Measurements from ENCODE around the gene NAP1L1.

NAP1L1 gene

GRCh38 chr12:76060111-76060510 is 24.4 kb downstream of the NAP1L1 start:
- no peak for TF ChIP-seq CTCF (IDR thresholded peaks at IDR 0.05; ENCODE audit: control insufficient read depth, insufficient read depth, low read depth, low read length, missing control alignments)
- no peak for DNase-seq (ENCODE audit: low read depth)
- no peak overlapping the region for H3K4me3 ChIP-seq (ENCODE audit: control insufficient read depth, low read depth, low read length)

- H3K4me3 ChIP-seq (ENCODE audit: control insufficient read depth, low read depth, low read length) = no peak overlapping the region
- TF ChIP-seq CTCF (IDR thresholded peaks at IDR 0.05; ENCODE audit: control insufficient read depth, insufficient read depth, low read depth, low read length, missing control alignments) = no peak
- no peak for DNase-seq (ENCODE audit: low read depth)
Observed at GRCh38 chr12:76057326-76057725, 27.2 kb downstream of the NAP1L1 start.

DNA sequence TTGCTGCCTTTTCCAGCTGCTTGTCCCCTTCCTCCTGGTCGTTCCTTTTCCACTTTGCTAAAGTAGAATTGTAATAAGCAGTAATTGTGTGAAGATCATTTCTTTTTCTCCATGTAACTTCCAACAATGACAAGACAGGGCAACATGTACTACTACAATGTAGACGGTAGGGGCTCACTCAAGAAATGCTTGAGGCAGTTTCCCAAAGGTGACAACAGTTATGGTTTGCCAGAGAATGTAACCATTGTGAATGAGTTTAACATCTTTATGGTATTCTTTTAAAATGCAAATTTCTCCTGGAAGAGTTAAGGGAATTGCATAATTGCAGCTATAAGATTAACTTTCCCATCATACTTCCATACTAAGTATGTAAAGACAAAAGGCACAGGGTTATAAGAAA is 29.1 kb downstream of the NAP1L1 start:
- TF ChIP-seq CTCF (IDR thresholded peaks at IDR 0.05; ENCODE audit: control insufficient read depth, insufficient read depth, low read depth, low read length, missing control alignments) = no peak
- no peak for DNase-seq (ENCODE audit: low read depth)
- no peak overlapping the region for H3K4me3 ChIP-seq (ENCODE audit: control insufficient read depth, low read depth, low read length)

DNA sequence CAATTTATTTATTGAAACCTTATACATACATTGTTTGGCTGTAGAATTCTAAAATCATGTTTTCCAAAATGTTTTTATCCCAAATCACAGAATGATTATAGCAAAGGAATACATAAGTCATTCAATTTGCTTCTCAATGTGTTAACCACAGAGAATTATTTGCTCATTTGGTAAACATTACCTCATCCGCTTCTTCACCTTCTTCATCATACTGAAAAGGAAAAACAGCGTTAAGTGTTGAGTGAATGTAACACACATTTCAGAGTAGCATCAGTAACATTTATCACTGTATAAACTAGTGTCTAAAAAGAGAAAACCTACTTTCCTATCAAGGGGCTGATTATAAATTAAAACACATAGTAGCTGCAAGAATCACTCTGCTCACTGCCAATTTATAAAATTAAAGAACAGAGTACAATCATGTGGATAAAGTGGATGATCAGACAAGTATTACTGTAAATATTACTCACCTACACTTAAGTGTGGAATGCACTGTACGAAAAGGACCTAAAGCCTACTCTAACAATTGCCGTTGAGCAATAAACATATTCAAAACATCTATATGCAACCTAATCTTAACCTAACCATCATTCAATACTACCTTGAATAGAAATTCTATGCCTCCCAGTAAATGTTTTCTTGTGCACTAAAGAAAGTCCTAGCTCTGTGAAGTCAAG is 34.8 kb downstream of the NAP1L1 start:
- no peak overlapping the region for H3K4me3 ChIP-seq (ENCODE audit: control insufficient read depth, low read depth, low read length)
- no peak for DNase-seq (ENCODE audit: low read depth)
- no peak for TF ChIP-seq CTCF (IDR thresholded peaks at IDR 0.05; ENCODE audit: control insufficient read depth, insufficient read depth, low read depth, low read length, missing control alignments)

DNA sequence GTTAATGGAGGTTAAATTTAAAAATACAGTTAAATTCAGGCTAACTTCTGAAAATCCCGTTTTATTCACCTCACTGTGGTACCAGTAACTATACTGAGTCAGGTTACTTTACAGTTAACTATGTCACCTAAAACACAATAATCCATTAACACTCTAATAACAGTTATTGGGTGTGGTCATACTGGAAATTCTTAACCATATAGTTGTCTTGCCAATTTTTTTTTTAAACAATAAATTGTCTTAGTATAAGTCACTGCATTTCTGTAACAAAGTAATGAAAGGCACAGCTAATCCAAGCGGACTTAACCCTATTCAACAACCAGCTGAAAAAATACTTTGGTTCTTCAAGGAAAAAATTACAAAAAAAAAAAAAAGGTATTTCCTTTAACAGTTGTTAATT is 36.7 kb downstream of the NAP1L1 start:
- no peak overlapping the region for H3K4me3 ChIP-seq (ENCODE audit: control insufficient read depth, low read depth, low read length)
- DNase-seq (ENCODE audit: low read depth) = no peak
- TF ChIP-seq CTCF (IDR thresholded peaks at IDR 0.05; ENCODE audit: control insufficient read depth, insufficient read depth, low read depth, low read length, missing control alignments) = no peak

- H3K4me3 ChIP-seq (ENCODE audit: control insufficient read depth, low read depth, low read length) = no peak overlapping the region
- no peak for DNase-seq (ENCODE audit: low read depth)
- no peak for TF ChIP-seq CTCF (IDR thresholded peaks at IDR 0.05; ENCODE audit: control insufficient read depth, insufficient read depth, low read depth, low read length, missing control alignments)
Observed at GRCh38 chr12:76047060-76047459, 37.4 kb downstream of the NAP1L1 start.
